ENCODE data around the gene FAM53A.
A peak's percentile ranks its signal among the peaks of the same experiment; 100 is the strongest.
"Not testable (repeated sequence)": the region's sequence is repeated elsewhere in the genome, so short reads cannot be mapped to it uniquely, and the experiment has no call there.

Gene FAM53A

DNA sequence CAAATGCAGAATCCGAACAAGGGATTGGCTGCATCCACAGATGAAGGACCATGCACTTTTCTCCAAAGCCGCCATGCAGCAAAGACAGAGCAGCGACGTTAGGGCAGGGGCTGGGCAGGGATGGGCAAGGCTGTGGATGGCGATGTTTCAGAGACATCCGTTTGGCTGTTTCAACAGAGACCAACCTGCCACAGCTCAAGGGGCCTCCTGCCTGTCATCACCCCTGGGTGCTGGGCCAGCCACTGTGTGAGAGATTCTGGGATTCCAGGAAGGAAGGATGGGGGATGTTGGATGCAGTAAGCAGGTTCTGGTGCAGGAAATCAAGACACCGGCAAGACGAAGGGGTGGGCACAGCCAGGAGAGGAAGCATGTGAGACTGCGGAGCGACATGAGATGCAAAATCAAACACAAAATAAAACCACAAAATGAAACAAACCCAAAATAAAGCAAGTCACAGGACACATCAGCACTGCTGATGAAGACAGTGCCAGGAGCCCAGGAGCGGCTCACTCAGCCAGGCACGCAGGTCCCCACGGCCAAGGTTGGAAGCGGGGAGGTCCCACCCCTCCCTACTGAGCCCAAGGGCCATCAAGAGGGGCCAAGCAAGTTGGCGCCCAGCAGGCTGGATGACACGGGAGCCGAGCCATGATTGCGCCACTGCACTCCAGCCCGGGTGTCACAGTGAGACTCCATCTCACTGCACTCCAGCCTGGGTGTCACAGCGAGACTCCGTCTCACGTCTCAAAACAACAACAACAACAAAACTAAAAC is 68.1 kb downstream of the FAM53A start:
- no peak for DNase-seq

- DNase-seq: peak; percentile 53
Measured at GRCh38 chr4:1614854-1615595, 69.1 kb downstream of the FAM53A start.

- DNase-seq: no peak
Measured at GRCh38 chr4:1614502-1614853, 69.6 kb downstream of the FAM53A start.

GRCh38 chr4:1614049-1614448 is 70.1 kb downstream of the FAM53A start:
- DNase-seq: no peak

GRCh38 chr4:1613099-1613495 is 71.0 kb downstream of the FAM53A start:
- DNase-seq: no peak

DNA sequence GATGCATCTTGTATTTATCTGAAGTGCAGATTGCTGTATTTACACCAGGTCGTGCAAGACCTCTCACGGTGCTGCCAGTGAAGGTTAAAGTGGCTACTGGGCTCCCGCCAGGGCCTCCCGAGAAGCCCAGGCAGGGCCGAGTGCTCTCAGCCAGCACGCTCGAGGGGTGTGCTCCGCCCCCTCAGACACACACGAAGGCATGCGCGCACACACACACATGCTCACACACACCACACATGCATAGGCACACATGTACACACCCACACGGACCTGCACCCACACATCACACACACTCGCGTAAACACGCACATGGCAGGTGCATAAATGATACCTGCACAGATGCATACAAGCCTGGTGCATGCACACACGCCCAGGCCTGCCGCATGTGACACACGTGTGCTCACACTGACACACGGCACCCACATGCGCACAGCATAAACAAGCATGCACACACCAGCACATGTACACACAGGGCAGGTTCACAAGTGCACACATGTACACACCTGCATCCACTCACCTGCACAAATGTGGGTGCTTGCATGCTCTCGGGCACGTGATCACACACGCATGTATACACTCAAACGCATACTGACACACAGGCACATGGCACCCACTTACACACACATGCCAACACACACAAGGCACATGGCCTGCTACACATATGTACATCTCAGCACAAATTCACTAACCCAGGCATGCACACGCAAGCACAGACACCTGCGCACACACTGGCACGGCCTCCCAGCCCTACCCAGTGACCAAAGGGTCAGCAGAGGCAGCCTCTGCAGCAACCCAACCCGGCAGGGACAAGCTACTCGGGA is 71.6 kb downstream of the FAM53A start:
- DNase-seq: no peak

- DNase-seq: no peak
Measured at GRCh38 chr4:1611501-1611870, 72.6 kb downstream of the FAM53A start.

DNA sequence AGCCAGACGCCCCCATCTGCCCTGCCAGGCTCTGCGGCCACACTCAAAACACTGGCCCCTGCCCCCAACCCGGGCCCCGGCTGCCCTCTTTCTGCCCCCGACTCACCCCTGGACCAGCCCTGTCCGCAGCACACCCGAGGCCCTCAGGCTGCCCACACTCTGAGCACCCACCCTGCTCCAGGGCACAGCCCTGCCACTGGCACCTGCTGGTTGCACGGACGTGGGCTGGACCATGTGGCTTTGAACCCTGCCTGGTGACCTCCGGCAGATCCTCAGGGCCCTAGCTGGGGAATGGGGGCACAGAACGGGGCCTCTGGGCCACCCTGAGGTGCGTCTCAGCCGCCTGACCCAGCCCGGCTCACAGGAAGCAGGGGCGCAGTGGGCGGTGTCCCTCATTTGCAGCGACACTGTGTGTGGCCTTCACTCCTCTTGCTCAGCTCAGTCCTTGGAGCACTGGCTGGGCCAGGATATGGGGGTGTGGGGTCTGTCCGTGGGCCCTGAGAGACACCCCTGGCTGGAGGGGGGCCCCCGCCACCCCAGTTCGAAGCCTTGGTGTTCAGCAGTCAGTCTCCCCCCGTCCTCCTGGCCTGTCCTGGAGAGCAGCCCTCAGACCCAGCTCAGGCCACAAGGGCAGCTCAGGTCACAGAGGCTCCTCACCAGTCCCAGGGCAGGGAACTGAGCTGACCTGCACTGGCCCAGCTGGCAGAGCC is 73.2 kb downstream of the FAM53A start:
- DNase-seq: no peak

- DNase-seq: no peak
Measured at GRCh38 chr4:1609901-1610790, 74.0 kb downstream of the FAM53A start.

- DNase-seq: peak; percentile 43
Measured at GRCh38 chr4:1608821-1609500, 75.2 kb downstream of the FAM53A start.

GRCh38 chr4:1608196-1608820 is 75.8 kb downstream of the FAM53A start:
- no peak for DNase-seq

- DNase-seq: not testable (repeated sequence)
Measured at GRCh38 chr4:1607436-1608195, 76.5 kb downstream of the FAM53A start.

DNA sequence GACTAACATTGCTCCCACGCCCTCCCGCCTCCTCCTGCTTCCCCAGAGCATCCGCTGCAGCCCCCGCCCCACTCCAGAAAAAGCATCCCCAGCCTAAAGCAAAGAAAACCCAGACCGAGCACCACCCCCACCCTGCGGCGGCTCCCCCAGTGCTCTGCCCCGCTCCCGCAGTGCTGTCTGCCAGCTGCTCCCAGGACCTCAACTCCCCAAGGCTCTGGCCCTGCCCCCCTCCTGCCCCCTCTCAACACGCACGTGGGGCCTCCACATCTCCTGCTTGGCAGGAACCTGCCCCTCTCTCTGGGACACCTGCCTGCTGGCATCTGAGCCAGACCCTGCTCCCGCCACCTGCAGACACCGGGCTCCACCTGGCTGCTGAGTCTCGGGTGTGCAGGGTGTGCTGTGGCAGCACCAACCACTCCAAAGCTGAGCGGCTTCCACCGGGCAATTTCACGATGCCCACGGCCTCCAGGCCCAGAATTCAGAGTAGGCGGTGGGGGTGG is 79.4 kb downstream of the FAM53A start:
- peak; percentile 83 for DNase-seq

- no peak for DNase-seq
Measured at GRCh38 chr4:1604181-1604705, 79.9 kb downstream of the FAM53A start.

- no peak for DNase-seq
Measured at GRCh38 chr4:1603413-1604135, 80.5 kb downstream of the FAM53A start.

GRCh38 chr4:1602655-1603412 is 81.3 kb downstream of the FAM53A start:
- no peak for DNase-seq

DNA sequence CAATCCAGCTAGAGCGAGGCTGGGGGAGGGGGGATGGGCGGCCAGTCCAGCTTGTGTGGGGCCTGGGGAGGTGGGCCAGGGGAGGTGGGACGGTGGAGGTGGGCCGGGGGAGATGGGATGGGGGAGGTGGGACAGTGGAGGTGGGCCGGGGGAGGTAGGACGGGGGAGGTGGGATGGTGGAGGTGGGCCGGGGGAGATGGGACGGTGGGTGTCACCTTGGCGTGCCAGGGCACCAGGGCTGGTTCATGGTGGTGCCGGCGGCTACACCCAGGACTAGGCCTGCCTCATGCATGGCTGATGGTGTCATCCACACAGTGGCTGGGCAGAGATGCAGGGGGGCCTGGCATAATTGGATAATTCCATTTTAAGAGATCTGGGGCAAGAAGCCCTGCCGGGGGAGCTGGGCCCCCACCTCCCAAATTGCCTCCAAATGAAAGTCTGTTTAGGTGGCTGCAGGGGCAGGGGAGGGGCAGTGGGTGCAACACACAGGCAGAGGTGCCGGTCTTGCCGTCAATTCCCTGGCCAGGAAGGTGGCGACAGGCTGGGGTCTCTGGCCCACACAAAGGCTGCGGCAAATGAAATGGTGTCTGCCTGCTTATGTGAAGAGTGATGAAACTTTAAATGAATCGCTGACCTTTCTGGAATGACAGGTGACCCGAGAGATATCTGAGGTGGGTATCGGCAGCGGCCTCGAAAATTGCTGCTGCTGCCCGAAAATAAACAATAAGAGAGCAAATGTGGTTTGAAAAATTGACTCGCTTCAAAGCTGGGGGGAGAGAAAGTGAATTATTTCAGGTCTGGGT is 82.1 kb downstream of the FAM53A start:
- no peak for DNase-seq

Measured in NCI-H2171 treated with DMSO at 0.1 percent for 48 hours (cell line).